K562 (cell line): ENCODE measurements around the gene TAS2R14. TPM values are rescaled to one million over a fixed set of nuclear protein-coding genes. Genes with fewer than 3 reads are reported as not detected.
A peak's percentile ranks its signal among the peaks of the same experiment; 100 is the strongest.

ENCODE experiments used
- ATAC-seq: fragments of 200-7000 bp; cut with Tn5 transposase; 3 replicates; pipeline ENCODE4 v1.9.1; 2020; ENCODE audit warnings: moderate library complexity
- Bru-seq: library from RNA; stranded (reverse); fragments of 400-500 nt; gene quantifications from one replicate; lab custom pipeline; 2021; lab: Mats Ljungman, UMichigan
- BruChase-seq, 2 experiments: library from RNA; stranded (reverse); fragments of 400-500 nt; gene quantifications; one replicate each; lab custom pipeline; 2021; lab: Mats Ljungman, UMichigan
- BruUV-seq: library from RNA; stranded (reverse); fragments of 400-500 nt; replicated peaks from 2 replicates; lab custom pipeline; 2021; lab: Mats Ljungman, UMichigan
- CTCF ChIA-PET: fragments of 300-600 bp; formaldehyde crosslinking; extraction: SDS; loops from one replicate; lab custom pipeline; 2021; ENCODE audit warnings: low intra/inter-chr PET ratio; lab: Yijun Ruan, JAX
- POLR2A ChIA-PET: fragments of 300-600, 350-650 bp; sonication (Branson Sonifier 250); formaldehyde crosslinking; extraction: SDS; loops from one replicate; lab custom pipeline; 2021; ENCODE audit warnings: antibody characterized with exemption, inconsistent platforms; lab: Yijun Ruan, JAX
- DNase-seq, 4 experiments: peaks; one replicate each; pipeline versions ENCODE4 v3.0.0 to v3.0.0-alpha.2; 2011 to 2018; ENCODE audit warnings: low spot score in 3 of 4, mixed read lengths in 3 of 4; ENCODE audit errors: extremely low read depth in 1 of 4
- FAIRE-seq: peaks from 2 replicates; lab custom pipeline; 2011; peaks lifted over from hg19 to GRCh38; lab: Jason Lieb, UNC
- H2AFZ ChIP-seq: 2 replicates; pipeline ENCODE4 v1.6.0; 2011; ENCODE audit warnings: low read depth, low read length, control low read depth, inconsistent platforms
- H3K27ac ChIP-seq: fragments of 200-600 bp; 3 replicates; pipeline ENCODE4 v1.8.0; 2011; ENCODE audit warnings: low read depth, mild to moderate bottlenecking, control low read depth, inconsistent platforms, low read length, moderate library complexity, mixed read lengths; ENCODE audit errors: extremely low read depth
- H3K27me3 ChIP-seq, 2 experiments: fragments of 300-600 bp in 1 of 2; 2 replicates in 1 of 2; 3 replicates in 1 of 2; pipeline versions ENCODE4 v1.6.0 to v1.8.0; 2011; ENCODE audit warnings: inconsistent platforms in 2 of 2, low read length in 2 of 2, mild to moderate bottlenecking in 1 of 2, mixed read lengths in 1 of 2, moderate library complexity in 1 of 2; ENCODE audit not compliant: control insufficient read depth in 2 of 2, insufficient read depth in 2 of 2
- H3K36me3 ChIP-seq: fragments of 300-600 bp; 3 replicates; pipeline ENCODE4 v1.8.0; 2011; ENCODE audit warnings: mild to moderate bottlenecking, low read length, inconsistent platforms; ENCODE audit not compliant: control insufficient read depth, insufficient read depth
- H3K4me1 ChIP-seq, 2 experiments: fragments of 200-600 bp in 1 of 2; replicated peaks in 1 of 2; 2 replicates in 1 of 2; 3 replicates in 1 of 2; pipeline versions ENCODE4 v1.5.1 to v1.8.0; 2011; ENCODE audit warnings: inconsistent platforms in 2 of 2, low read length in 2 of 2, mild to moderate bottlenecking in 1 of 2, mixed read lengths in 1 of 2, moderate library complexity in 1 of 2; ENCODE audit not compliant: control insufficient read depth in 2 of 2, insufficient read depth in 2 of 2
- H3K4me2 ChIP-seq: 2 replicates; pipeline ENCODE4 v1.6.1; 2011; ENCODE audit warnings: low read length, control low read depth, inconsistent platforms, mixed read lengths; ENCODE audit not compliant: insufficient read depth
- H3K4me3 ChIP-seq: fragments of 200-600 bp; sonication (generic), shearing (Covaris generic); 2 replicates; pipeline ENCODE4 v1.5.1; 2016; ENCODE audit warnings: control low read depth, inconsistent platforms
- H3K79me2 ChIP-seq: fragments of 200-600 bp; 3 replicates; pipeline ENCODE4 v1.8.0; 2011; ENCODE audit warnings: low read length, inconsistent platforms; ENCODE audit not compliant: control insufficient read depth, insufficient read depth
- H3K9ac ChIP-seq, 2 experiments: 2 replicates each; pipeline versions ENCODE4 v1.6.0 to v1.6.1; 2011; ENCODE audit warnings: low read depth in 2 of 2, low read length in 2 of 2, control low read depth in 1 of 2, inconsistent platforms in 1 of 2, mild to moderate bottlenecking in 1 of 2, mixed read lengths in 1 of 2; ENCODE audit not compliant: insufficient read depth in 1 of 2
- H3K9me1 ChIP-seq: one replicate; pipeline ENCODE4 v1.6.0; 2011; ENCODE audit warnings: inconsistent platforms, mild to moderate bottlenecking, low read length, moderate library complexity; ENCODE audit not compliant: control insufficient read depth, insufficient read depth
- H3K9me3 ChIP-seq: replicated peaks from 2 replicates; pipeline ENCODE4 v1.5.1; 2011; ENCODE audit warnings: low read depth, low read length, inconsistent platforms; ENCODE audit not compliant: control insufficient read depth, insufficient read depth
- H4K20me1 ChIP-seq: replicated peaks from 2 replicates; pipeline ENCODE4 v1.6.1; 2011; ENCODE audit warnings: low read length, inconsistent platforms, mixed read lengths; ENCODE audit not compliant: control insufficient read depth, insufficient read depth
- CTBP1 ChIP-seq: fragments of 450-650 bp; IDR thresholded peaks from 2 replicates; pipeline ENCODE4 v1.6.1; 2016; ENCODE audit warnings: borderline replicate concordance
- E2F8 ChIP-seq: fragments of 450-650 bp; IDR thresholded peaks from 2 replicates; pipeline ENCODE4 v1.7.1; 2018; ENCODE audit warnings: mild to moderate bottlenecking, low read depth; ENCODE audit not compliant: partially characterized antibody
- EWSR1 ChIP-seq: fragments of 450-650 bp; IDR thresholded peaks from 2 replicates; pipeline ENCODE4 v1.6.1; 2018; ENCODE audit warnings: borderline replicate concordance, mild to moderate bottlenecking, low read depth, moderate library complexity; ENCODE audit not compliant: partially characterized antibody
- FOXM1 ChIP-seq, 2 experiments: fragments of 450-650 bp in 1 of 2; sonication (generic) in 1 of 2; formaldehyde crosslinking in 1 of 2; IDR thresholded peaks; 2 replicates each; pipeline versions ENCODE4 v1.6.1 to v1.9.0; 2017 to 2022; ENCODE audit warnings: low read depth in 2 of 2, mild to moderate bottlenecking in 2 of 2, missing genetic modification reagents in 1 of 2, moderate library complexity in 1 of 2
- HNRNPH1 ChIP-seq: fragments of 200-400 bp; formaldehyde crosslinking; optimal IDR thresholded peaks from 2 replicates; pipeline ENCODE3; 2017; ENCODE audit warnings: low read depth, mild to moderate bottlenecking, low read length, moderate library complexity
- HNRNPL ChIP-seq: fragments of 200-400 bp; formaldehyde crosslinking; IDR thresholded peaks from 2 replicates; pipeline ENCODE4 v1.6.1; 2017; ENCODE audit warnings: low read depth, mild to moderate bottlenecking, low read length
- NFIX ChIP-seq: fragments of 250-450 bp; sonication (Bioruptor Pico); IDR thresholded peaks from 2 replicates; pipeline ENCODE4 v1.4.0; 2020; ENCODE audit warnings: low read depth, mild to moderate bottlenecking, moderate library complexity
- NUFIP1 ChIP-seq: fragments of 450-650 bp; IDR thresholded peaks from 2 replicates; pipeline ENCODE4 v1.6.1; 2018; ENCODE audit not compliant: partially characterized antibody
- SMAD1 ChIP-seq: fragments of 150-350 bp; IDR thresholded peaks from 2 replicates; pipeline ENCODE4 v1.6.1; 2014; ENCODE audit warnings: low read length, low read depth; ENCODE audit not compliant: partially characterized antibody
- SNRNP70 ChIP-seq: fragments of 200-400 bp; formaldehyde crosslinking; optimal IDR thresholded peaks from 2 replicates; pipeline ENCODE3; 2017; ENCODE audit warnings: low read depth, low read length
- TGIF2 ChIP-seq: sonication (generic); formaldehyde crosslinking; IDR thresholded peaks from 2 replicates; pipeline ENCODE4 v1.8.1; 2022; ENCODE audit warnings: mild to moderate bottlenecking, missing genetic modification reagents, moderate library complexity
- XRCC3 ChIP-seq: fragments of 450-650 bp; IDR thresholded peaks from 2 replicates; pipeline ENCODE4 v1.6.1; 2017; ENCODE audit warnings: mild to moderate bottlenecking, moderate library complexity
- ZKSCAN8 ChIP-seq: fragments of 200-800 bp; sonication (Bioruptor generic); IDR thresholded peaks from 2 replicates; pipeline ENCODE4 v1.6.1; 2016; ENCODE audit warnings: missing genetic modification characterization, missing compliant biosample characterization
- ZNF134 ChIP-seq: fragments of 250-450 bp; sonication (Bioruptor Pico); conservative IDR thresholded peaks from 2 replicates; pipeline ENCODE4 v1.4.0; 2020
- WGBS: fragments of 100-300 bp; shearing (Covaris generic); methylation state at CpG from one replicate; pipeline ENCODE4 v1.1.6; 2016; ENCODE audit warnings: low coverage, mixed read lengths; ENCODE audit not compliant: insufficient coverage; ENCODE audit errors: missing lambda C conversion rate; 5-methylcytosine and 5-hydroxymethylcytosine counted together
- in situ Hi-C: fragments of 300-500 bp; cut with MboI; formaldehyde crosslinking; loops from 4 replicates; pipeline ENCODE4 v1.15.0; 2018; ENCODE audit warnings: inconsistent platforms, mixed read lengths
- intact Hi-C: fragments of 100-400 bp; cut with micrococcal nuclease; formaldehyde crosslinking; loops from 2 replicates; pipeline ENCODE4 v1.14.2; 2022
- long read RNA-seq, 3 experiments: library from polyadenylated mRNA in 2 of 3; library from RNA in 1 of 3; unstranded in 2 of 3; stranded (forward) in 1 of 3; transcript quantifications; one replicate each; pipeline ENCODE4 v2.0.0, GENCODE V29; 2019 to 2022
- polyA minus RNA-seq, 3 experiments: library from RNA; depleted of rRNA, polyadenylated mRNA; stranded (reverse); fragments of >200 nt; gene quantifications; 2 replicates each; pipeline ENCODE4 v1.2.3, GENCODE V29; 2011
- polyA plus RNA-seq, 8 experiments: library from polyadenylated mRNA; depleted of rRNA in 4 of 8; stranded (reverse) in 5 of 8; unstranded in 3 of 8; fragments of >200 nt; fragmentation: Nextera tagmentation in 2 of 8; fragmentation: Illumina TruSeq in 1 of 8; extraction: Ambion mirVana in 2 of 8; extraction: Trizol in 1 of 8; gene quantifications; 2 replicates each; pipeline versions ENCODE4 v1.2.1 to v1.2.3, GENCODE V29; 2011 to 2014; ENCODE audit warnings: inconsistent platforms in 1 of 8, missing spikeins in 1 of 8
- total RNA-seq, 7 experiments: library from RNA; depleted of rRNA in 6 of 7; stranded (reverse); fragments of >200 nt in 6 of 7; fragmentation: Illumina TruSeq in 2 of 7; extraction: Trizol in 2 of 7; gene quantifications; 2 replicates each; pipeline versions ENCODE4 v1.2.1 to v1.2.3, GENCODE V29; 2011 to 2021; ENCODE audit warnings: low replicate concordance in 1 of 7

The TAS2R14 gene
- total RNA-seq (2011; cell fraction: chromatin; rRNA removed; ENCODE audit: low replicate concordance): 6.9 and 26.0 TPM in 2 replicates
- total RNA-seq (2011; cell fraction: nucleolus; rRNA removed): 4.0 and 4.9 TPM in 2 replicates
- 14.7 and 25.3 TPM in 2 replicates for total RNA-seq (2011; cell fraction: nucleoplasm; rRNA removed)
- 1.1 and 1.2 TPM in 2 replicates for total RNA-seq (2014; rRNA removed)
- total RNA-seq (2014; rRNA removed; fragmentation: Illumina TruSeq; extraction: Trizol): 3.5 and 4.2 TPM in 2 replicates
- total RNA-seq (2015; rRNA removed; fragmentation: Illumina TruSeq; extraction: Trizol): 2.9 and 3.4 TPM in 2 replicates
- 1.4 and 1.6 TPM in 2 replicates for total RNA-seq (2021)
- polyA plus RNA-seq (2011; rRNA removed): 1.9 and 2.4 TPM in 2 replicates
- 0.22 and 0.68 TPM in 2 replicates for polyA plus RNA-seq (2011; cell fraction: cytosol; rRNA removed)
- 5.5 and 6.8 TPM in 2 replicates for polyA plus RNA-seq (2011; cell fraction: nucleus; rRNA removed)
- 0.91 and 2.1 TPM in 2 replicates for polyA plus RNA-seq (2012)
- polyA plus RNA-seq (2014; fragmentation: Illumina TruSeq; extraction: Trizol): 1.2 and 1.3 TPM in 2 replicates
- polyA plus RNA-seq (2014; fragmentation: Nextera tagmentation; extraction: Ambion mirVana): 1 to 10 TPM; 2.6 to 3.9 TPM
- polyA plus RNA-seq (2014; rRNA removed): 1.3 and 1.5 TPM in 2 replicates
- 3.8 and 5.4 TPM in 2 replicates for polyA minus RNA-seq (2011; rRNA and poly(A)+ RNA removed)
- not detected in 2 replicates for polyA minus RNA-seq (2011; cell fraction: cytosol; rRNA and poly(A)+ RNA removed)
- 11.7 and 13.9 TPM in 2 replicates for polyA minus RNA-seq (2011; cell fraction: nucleus; rRNA and poly(A)+ RNA removed)
- percentile 68 among the genes with signal in this experiment for Bru-seq, nascent RNA
- percentile 75 among the genes with signal in this experiment for BruChase-seq, experiment 1, labeled RNA remaining after a 2-hour chase
- BruChase-seq, experiment 2, labeled RNA remaining after a 6-hour chase: percentile 74 among the genes with signal in this experiment
- long read RNA-seq, experiment 1, partial matches to known transcripts: 1 of 13 reads
- long read RNA-seq, experiment 1, other reads (novel, unspliced or antisense): 11 of 13 reads
- long read RNA-seq, experiment 2, partial matches to known transcripts: 0 of 4 reads
- long read RNA-seq, experiment 2, other reads (novel, unspliced or antisense): 4 of 4 reads
- long read RNA-seq, experiment 3, partial matches to known transcripts: 0 of 6 reads
- long read RNA-seq, experiment 3, other reads (novel, unspliced or antisense): 6 of 6 reads

GRCh38 chr12:10939163-10939562, at the start of gene TAS2R14:
Gene TAS2R14, minus strand, starts transcription at chr12:10939263. Its CDS starts 56 bp downstream, at chr12:10939207.
- Histone ChIP-seq H2AFZ (no peak within 1 kb of the TSS), H3K4me3 (no peak within 1 kb of the TSS), H3K9me1 (no peaks in the 10 kb centered on the region), H3K79me2 (no peaks in the 10 kb centered on the region), H4K20me1 (no peaks in the 10 kb centered on the region), H3K9me3 (no peaks in the 10 kb centered on the region), H3K27me3 (no peaks in the 10 kb centered on the region), H3K27ac (no peak within 1 kb of the TSS), H3K4me1 (peaks cover 0 to 7% of the 10 kb centered on the region in 2 experiments; a peak in 2 of 5 replicates), H3K4me2 (no peak within 1 kb of the TSS), H3K9ac (no peak within 1 kb of the TSS), H3K36me3 (no peaks in the 10 kb centered on the region)
- intact Hi-C loops (no loop called here), in situ Hi-C loops (no loop called here)
- FAIRE-seq (no peak), DNase-seq (no peak), ATAC-seq (no peak)
- ChIA-PET POLR2A (interaction anchor here (1.3 kb wide), 1 partner anchor 22 kb away, joined by 3 read pairs; no protein-coding TSS in a partner anchor), CTCF (no interaction called here)
- 17% methylated on average over 1 of the region's 1 CpG for WGBS
- BruUV-seq: no TSS peak
- no peak for TF ChIP-seq CTBP1
- TF ChIP-seq FOXM1 (IDR thresholded peaks at IDR 0.05; ENCODE audit: low read depth): no peak
- TF ChIP-seq FOXM1 (CRISPR knock-in tag; IDR thresholded peaks at IDR 0.05; ENCODE audit: low read depth): no peak
- TF ChIP-seq HNRNPL: no peak
- TF ChIP-seq E2F8: no peak
- no peak for TF ChIP-seq ZNF134 (CRISPR knock-in tag)
- TF ChIP-seq EWSR1: no peak
- TF ChIP-seq ZKSCAN8 (CRISPR knock-in tag): no peak
- no peak for TF ChIP-seq NUFIP1
- TF ChIP-seq SNRNP70: no peak
- no peak for TF ChIP-seq SMAD1
- TF ChIP-seq NFIX (CRISPR knock-in tag): no peak
- no peak for TF ChIP-seq TGIF2 (CRISPR knock-in tag)
- TF ChIP-seq HNRNPH1: no peak
- no peak for TF ChIP-seq XRCC3
